ENCODE measurements around the gene TMTC2.

Gene TMTC2

DNA sequence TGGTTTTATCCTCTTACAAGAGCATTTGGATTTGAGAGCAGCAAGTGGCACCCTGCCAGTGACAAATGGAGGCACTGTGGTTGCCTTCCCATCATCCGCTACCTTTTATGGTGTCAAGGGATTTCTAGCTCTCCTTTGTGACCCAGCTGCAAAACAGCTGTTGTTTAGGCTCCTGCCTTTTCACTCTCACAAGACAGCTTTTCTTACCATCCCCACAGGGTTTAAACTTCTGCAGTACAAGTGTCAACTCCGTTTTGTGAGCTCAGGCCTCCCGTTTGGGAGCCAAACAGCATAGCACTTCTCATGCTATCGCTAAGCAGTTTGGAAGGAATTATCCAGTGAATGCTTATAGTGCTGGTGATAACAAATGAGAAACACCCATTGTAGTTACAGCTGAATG, 331.4 kb downstream of the TMTC2 start:
- DNase-seq = no peak

DNA sequence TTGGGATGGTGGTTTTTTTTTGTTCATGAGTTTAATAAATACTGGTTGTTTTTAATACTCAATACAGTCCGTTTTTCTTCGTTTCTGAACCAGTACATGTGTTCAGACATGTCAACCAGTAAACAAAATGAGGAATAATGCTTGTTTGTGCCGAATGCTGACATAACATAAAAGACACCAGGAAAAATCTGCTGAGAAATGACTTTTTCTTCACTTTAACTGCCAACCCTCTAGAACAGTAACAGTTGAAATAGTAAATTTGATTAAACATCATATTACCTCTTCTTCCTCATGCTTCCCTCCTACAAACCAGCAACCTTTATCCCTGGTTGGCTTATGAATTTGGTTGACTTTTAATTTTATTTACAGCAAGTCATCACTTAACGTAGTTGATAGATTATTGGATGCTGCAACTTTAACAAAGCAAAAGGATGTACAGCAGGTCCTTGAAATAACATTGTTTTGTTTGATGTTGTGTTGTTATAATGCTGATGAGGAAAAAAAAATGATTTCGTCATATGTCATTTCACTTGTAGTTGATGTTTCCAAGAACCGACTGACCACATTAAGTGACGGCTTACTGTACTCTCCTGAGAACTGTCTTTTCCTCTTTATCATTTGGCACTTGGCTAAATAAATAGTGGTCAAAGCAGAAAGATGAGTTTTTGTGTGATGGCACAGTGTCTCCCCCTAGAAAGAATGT, 340.5 kb downstream of the TMTC2 start:
- DNase-seq = no peak

DNA sequence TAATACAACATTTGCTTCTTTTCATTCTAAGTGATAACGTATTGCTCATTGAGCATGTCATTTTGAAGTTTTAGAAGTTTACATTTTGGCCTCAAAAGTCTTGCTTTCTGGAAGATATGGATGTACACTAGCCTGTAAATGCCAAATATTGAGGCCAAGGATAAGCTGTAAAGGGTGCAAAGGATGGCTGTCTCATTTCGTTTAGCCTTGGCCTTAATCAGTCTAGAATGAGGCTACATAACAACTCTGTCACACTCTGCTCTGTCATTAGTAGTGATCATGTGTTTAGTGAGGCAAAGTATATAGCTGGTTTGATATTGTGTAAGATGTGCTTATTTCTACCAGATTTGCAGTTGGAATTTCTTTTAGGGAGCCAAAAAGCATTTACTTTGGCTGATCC, 344.5 kb downstream of the TMTC2 start:
- DNase-seq = no peak

DNA sequence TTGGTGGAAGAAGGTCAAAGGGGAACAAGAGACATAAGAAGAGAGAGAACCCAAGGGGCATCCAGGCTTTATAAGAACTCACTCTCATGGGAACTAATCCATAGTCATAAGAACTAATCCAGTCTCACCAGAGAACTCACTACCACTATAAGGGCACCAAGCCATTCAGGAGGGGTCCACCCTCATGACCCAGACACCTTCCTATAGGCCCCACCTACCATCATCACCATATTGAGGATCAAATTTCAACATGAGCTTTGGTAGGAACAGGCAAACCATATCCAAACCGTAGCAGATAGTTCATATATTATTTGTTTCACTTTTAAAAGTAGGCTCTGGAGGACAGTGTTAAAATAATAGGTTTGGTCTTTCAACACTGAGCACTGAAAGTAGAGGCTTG, 350.1 kb downstream of the TMTC2 start:
- no peak for DNase-seq

DNA sequence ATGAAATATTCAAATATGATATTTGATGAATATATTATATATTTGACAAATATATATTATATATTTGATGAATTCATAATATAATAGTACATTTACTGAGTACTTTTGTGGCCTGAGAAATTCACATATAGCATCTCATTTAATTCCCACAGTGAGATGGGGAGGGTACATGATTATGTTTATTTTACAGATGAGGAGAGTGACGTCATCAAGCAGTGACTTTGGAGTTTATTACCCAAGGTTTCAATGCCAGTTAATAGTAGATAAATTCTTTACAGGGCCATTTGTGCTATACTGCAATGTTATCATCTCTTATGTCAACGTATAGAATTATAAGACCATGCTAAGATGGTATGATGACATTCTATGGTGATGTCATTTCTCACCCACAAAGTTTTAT, 352.7 kb downstream of the TMTC2 start:
- DNase-seq = no peak

DNA sequence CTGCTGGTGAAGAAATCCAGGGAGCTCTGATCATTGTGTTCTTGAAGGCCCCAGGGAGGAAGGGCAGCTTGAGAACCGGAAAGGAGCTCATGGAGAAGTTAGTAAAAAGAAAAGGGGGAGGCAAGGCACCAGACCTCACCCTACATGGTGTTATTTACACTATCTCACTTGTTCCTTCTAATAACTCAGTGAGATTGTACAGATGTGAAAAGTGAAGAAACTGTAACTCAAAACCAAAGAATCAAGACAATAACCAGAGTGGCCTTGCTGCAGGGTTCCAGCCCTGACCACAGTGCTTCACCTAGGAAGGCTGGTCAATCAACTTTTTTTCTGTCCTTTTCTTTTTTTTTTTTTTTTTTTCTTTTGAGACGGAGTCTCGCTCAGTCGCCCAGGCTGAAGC, 353.6 kb downstream of the TMTC2 start:
- DNase-seq = no peak

DNA sequence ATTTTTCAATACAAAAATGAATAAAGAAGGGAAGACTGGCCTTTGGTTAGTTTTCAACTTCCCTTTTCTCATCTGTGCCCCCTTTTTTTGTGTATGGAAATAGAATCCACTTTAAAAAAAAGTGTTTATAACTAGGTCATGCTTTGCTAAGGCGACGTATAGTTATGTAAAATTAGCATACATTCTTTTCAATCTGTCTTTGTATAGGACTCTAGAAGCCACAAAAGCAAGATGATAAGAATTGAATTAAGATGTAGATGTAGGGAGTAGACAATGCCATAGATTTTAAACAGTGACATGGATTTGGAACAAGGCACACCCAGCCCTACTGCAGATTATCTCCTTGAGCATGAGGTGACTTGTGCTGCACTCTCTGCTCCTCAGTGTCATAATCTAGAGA, 354.3 kb downstream of the TMTC2 start:
- DNase-seq = no peak

DNA sequence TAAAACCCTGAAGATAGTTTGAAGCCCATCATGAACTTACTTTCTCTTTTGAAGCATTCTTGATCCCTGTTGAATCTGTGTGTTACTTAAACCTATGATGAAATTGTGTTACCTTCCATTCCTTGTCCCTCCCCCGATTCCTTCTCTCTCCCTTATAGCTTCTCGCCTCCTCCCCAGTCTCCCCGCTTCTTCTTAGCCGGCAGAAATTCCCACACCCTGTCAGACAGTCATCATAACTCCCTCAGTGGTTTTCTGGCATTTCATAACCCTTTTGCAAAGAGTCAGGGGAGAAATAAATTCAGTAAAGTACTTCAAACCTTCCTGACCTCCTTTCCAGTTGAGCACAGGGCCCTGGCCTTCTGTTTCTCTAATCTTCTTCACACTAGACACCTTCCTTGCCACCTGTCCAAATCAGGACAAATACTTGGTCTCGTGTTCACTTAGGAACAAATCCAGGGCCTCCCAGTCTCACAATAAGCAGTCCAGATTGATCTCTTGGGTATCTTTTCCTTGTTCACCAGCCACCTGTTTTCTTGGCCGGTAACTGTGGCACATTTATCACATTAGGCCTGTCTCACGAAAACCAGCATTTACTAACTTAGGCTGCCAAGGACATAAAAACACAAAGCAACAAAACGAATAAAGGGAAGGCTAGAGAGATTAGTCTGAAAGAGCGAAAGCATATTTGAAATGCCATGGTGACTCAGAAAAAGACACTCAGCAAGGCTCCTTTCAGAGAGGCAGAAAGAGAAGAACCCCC, 355.9 kb downstream of the TMTC2 start:
- DNase-seq = no peak

DNA sequence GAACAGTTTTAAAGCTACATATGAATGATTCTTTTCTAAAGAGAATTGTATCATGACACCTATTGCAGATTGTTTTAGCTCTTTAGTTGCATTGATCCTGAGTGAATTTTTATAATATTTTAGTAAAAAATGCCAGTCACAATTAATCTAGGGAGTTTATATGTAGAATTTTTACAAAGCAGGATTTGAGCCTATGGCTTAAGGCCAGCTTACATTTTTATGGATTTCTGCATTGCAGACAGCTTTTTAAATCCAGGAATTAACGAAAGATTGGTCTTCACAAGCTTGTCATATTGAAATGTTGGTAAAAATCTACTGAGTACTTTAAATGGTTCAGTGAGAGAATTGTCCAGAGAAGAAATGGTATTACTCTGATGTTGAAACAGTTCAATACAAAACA, 358.0 kb downstream of the TMTC2 start:
- no peak for DNase-seq

DNA sequence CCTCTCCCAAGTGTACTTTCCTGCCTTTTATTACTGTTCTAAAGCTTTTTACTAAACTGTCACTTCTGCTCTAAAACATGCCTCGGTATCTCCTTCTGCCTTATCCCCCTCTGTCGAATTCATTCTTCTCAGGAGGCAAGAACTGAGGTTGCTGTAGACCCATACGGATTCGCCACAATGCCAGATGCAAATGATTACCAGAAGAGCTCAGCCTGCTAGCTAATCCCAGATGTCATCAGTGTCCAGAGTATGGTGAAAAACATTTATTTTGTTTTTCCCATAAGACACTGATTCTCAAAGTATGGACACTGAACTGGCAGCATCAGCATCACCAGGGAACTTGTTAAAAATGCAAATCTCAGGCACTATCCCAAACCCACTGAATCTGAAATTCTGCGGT, 359.3 kb downstream of the TMTC2 start:
- DNase-seq = no peak

DNA sequence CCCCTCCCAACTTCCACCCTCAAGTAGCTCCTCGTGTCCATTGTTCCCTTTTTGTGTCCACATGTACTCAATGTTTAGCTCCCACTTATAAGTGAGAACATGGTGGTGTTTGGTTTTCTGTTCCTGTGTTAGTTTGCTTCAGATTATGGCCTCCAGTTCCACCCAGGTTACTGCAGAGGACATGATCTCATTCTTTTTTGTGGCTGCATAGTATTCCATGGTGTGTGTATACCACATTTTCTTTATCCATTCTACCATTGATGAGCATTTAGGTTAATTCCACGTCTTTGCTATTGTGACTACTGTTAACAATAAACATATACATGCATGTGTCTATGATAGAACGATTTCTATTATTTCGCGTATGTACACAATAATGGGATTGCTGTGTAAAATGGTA, 362.6 kb downstream of the TMTC2 start:
- DNase-seq = no peak

DNA sequence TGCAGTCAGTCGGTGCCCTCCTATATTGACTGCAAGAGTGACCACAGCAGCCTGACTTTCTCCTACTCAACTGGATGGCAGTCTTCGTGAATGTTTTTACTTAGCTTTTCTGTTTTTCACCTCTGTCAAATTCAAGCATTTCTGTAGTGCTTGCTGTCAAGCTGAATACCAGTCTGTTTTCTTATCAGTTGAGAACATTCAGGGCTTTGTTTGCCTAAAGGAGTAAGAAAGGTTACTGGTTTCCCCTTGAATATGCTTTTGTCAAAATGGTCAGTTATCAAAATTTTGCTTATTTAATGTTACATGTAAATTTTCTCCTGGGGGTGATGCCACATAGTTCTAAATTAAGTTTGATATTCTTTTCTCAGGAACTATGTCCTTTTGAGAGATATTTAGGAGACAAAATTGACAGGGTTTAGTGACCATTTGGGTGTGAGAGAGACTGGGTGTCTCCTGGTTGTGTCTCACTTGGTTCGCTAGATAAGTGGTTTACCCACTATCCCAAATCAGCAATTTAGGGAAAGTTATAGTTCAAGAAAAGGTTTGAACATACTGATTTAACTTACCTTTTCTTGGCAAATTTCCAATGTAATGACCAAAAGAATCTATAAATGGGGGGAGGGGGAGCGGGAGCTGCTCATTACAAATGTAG, 366.3 kb downstream of the TMTC2 start:
- no peak for DNase-seq

DNA sequence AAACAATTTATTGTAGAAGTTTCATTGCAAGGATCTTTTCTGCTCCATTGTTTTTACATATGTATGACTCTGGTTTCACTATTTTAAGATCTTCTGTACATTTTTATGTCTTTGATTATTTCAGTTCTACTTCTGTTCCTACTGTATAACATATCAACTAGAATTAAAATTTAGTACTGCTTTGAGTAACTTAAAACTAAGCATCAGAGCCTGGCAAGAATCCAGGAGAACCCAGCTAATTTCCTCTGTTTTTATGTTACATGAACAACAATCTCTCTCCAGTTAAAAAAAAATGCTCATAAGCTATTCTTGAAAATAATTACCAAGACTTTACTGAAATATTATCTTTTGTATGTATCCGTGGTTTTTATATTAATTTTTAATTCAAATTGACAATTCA, 370.7 kb downstream of the TMTC2 start:
- DNase-seq = no peak

DNA sequence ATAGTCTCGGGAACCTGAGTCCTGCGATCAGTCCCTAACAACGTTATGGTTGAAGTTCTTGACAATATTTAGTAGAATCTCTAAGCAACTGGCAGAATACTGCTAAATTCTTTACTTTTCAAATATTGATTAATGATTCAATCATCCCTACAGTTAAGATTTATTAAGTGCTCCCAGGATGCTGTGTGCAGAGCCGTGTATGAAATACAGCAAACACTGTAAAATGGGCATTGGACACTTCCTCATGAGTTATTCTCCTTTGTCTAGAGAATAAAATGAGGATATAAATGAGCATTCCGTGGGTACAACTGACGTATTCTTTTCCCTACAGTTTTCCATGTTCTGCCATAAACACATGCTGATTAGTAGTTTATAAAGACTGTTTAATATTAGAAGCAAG, 372.4 kb downstream of the TMTC2 start:
- no peak for DNase-seq

DNA sequence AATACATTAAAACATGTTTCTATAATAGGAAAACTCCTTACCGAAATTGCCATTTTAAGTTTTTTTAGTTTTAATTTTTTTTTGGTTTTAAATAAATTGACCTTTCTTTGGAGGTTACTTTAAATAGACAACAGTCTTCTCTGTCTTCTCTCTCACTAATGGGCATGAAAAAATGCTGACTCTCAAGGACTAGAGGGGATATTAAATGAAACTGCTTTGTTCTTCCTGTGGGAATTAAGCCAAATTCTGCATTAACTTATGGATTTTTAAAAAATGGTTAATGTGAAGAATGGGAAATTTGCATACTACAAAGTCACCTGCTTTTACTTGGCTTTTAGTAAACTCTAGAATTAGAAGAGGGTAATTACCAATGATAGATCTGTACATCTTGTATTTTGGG, 378.9 kb downstream of the TMTC2 start:
- DNase-seq = no peak

DNA sequence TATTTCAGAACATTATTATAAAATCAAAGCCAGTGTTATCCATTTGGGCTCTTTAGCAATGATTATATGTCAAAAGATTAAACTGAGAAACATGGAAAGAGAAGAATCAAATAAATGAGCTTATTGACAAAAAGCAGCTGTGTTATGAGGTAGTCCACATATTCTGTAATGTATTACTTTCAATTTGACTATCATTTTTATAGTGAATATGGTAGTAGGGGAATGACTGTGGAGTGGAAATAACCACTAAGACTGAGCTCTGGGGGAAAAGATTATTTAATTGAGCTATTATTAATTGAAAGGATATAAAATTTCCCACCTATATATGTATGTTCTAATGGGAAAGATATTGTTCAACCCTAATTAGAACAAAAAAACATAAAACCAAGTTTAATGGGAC, 381.3 kb downstream of the TMTC2 start:
- DNase-seq = no peak

DNA sequence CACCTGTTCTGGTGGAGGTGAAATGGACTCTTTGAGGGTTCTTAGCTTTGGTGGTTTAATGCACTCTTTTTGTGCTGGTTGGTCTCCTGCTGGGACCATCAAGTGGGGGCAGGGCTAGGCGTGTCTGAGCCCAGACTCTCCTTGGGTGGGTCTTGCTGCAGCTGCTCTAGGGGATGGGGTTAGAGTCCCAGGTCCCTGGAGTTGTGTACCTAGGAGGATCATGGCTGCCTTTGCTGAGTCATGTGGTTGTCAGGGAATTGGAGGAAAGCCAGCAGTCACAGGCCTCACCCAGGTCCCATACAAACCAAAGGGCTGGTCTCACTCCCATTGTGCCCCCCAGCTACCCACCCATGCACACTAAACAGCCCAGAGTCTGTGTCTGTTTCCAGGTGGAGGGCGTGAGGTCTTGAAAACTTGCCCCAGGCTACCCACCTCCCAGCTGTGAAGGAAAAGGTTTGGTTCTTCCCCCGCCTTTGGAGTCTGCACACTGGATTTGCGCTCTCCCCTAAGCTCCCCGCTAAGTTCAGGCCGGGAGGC, 387.7 kb downstream of the TMTC2 start:
- no peak for DNase-seq

DNA sequence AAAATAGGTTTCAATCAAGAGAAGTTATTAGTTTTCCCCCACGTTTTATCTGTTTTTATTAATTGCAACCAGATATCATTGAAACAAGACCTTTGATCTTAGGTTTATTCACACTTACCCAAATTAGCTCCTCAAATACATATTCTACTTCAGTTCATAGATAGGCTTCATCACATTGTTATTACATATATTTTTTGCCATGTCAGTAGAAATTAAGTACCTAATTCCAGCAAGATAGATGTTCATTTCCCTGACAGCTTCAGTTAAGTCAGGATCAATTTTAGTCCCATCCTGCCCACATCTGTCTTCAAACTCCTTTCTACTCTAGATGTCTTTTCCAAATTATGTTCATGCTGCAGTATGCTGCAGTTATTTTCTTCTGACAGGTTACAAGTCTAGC, 388.8 kb downstream of the TMTC2 start:
- no peak for DNase-seq

DNA sequence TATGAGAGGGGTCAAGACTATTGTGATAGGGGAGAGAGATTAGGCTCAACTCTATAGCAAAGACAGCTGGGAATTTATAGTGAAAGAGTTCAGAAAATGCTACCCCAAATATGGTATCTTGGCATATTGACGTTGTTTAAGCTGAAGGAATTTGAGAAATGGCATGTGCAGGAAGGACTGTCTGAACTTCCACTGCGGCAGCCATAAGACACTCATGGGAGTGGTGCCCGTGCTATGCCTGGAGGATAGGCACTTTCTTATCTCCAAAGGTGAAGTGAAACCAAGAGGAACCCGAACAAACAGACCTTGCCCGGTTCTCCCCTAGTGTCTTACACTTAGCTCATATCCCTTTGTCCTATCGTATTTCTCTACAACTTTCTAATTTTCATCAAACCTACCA, 390.3 kb downstream of the TMTC2 start:
- no peak for DNase-seq

DNA sequence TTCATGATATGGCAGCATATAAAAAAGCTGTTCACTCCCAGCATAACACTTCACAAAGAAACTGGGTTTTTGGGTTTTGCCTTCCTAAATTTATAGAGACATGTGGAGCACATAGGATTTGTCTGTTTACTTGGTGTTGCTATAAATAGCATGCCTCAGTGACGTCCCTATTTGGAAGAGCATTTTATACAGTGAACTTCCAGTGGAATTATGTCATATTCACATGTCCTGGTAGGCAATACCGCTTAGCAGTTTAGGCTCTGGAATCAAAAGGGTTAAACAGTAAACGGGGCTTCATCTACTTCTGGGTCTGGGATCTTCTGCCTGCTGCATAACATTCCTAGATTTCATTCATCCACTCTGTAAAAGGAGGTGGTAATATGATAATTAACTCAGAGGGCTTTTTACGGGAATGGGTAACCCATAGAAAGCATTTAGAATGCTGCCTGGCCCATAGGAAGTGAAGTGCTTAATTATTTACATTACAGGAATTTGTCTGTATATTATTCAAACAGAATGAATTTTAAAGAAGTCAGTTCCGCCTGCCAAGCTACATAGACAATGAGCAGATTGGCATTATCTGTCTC, 396.1 kb downstream of the TMTC2 start:
- no peak for DNase-seq

DNA sequence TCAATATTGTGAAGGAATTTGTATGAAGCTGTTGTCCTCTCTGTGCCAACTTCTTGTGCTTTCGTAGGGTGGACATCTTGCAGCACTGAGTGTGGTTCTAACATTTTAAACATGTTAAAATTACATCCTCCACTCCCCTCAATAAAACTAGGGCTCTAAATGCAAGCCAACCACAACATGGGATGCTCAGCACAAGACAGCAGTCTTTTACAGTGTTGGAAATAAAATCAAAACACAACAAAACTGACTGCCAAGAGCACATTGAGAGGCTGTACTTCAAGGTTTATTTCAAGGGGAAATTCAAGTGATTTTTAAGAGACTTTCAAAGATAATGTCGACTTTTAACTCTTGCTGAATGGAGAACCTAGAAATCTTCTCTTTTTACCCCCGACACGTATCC, 396.9 kb downstream of the TMTC2 start:
- DNase-seq = no peak

DNA sequence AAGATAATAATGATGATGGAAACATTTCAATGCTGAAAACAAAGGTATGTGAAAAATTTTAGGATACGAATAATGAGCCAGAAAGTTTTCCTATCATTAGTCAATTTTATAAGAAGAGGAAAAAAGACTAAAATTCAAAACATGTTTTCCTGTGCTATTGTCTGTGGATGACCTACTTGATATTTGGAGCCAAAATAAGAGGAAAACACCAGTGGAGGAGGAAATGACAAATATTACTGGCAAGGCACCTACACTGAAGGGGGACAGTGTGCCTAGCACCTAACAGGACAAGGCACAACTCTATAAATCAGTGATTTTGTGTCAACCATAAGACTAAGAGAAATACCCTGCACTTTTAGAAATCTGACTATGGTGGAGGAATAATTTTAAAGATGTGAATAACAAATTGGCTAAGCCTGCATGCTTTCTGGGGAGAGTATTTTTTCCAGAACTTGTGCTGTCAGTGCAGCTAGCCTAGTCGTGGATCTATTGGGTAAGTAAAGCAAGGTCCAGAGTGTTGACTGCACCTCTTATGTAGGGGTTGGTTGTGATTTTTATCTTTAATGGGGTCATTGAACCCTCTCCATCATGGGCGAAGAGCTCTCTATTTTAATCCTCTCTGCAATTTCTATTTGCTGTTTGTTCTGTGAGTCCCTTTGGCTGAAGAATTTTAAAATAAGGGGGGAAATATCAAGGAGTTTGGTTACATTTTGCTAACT, 398.0 kb downstream of the TMTC2 start:
- DNase-seq = no peak

DNA sequence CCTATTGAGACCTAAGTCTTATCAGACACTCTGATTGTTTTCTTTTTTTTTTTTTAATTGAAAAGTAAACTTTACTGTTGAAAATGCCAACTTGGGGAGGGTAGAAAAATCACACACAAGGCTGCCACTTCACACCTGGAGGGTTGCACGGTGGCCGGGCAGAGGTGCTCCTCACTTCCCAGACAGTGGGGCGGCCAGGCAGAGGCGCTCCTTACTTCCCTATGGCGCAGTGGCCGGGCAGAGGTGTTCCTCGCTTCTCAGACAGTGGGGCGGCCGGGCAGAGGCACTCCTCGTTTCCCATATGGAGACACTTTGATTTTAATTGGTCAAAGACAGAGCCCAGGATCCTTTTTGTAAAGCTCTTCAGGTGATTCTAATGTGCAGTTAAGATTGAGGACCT, 399.3 kb downstream of the TMTC2 start:
- no peak for DNase-seq

All from NCI-H2107 (cell line).